Erythroblast (primary cell): ENCODE results near the gene ZFP14.

Experiments
- GATA1 ChIP-seq: IDR thresholded peaks from 2 replicates; pipeline ENCODE4 v1.6.1; 2011; ENCODE audit warnings: low read depth, mild to moderate bottlenecking, control low read depth, low read length, moderate library complexity
- POLR2A ChIP-seq: IDR thresholded peaks from 2 replicates; pipeline ENCODE4 v1.6.1; 2011; ENCODE audit warnings: mild to moderate bottlenecking, low read length

- TF ChIP-seq POLR2A, result peak; percentile 40
- no peak for TF ChIP-seq GATA1
Observed at GRCh38 chr19:36378625-36379509, at the start of gene ZFP14.
